Activated B cell treated with CpG ODN at 0.5 μM for 24 hours (primary cell): ENCODE measurements around the gene CORO2B. TPM values are rescaled to one million over a fixed set of nuclear protein-coding genes. Genes with fewer than 3 reads are reported as not detected.

Source experiments
- ATAC-seq: fragments of 200-7000 bp; cut with Tn5 transposase; one replicate; pipeline ENCODE4 v1.10.0; 2021; ENCODE audit warnings: low read depth, mild to moderate bottlenecking, moderate library complexity
- CTCF ChIA-PET: fragments of 350-600 bp; sonication (Branson Sonifier 250); formaldehyde crosslinking; loops from one replicate; lab custom pipeline; 2021; ENCODE audit warnings: antibody characterized with exemption; lab: Charles Lee
- POLR2A ChIA-PET: fragments of 350-600 bp; sonication (Branson Sonifier 250); formaldehyde crosslinking; loops from one replicate; lab custom pipeline; 2021; ENCODE audit warnings: antibody characterized with exemption; lab: Charles Lee
- DNase-seq: peaks from one replicate; pipeline ENCODE4 v3.0.0; 2022
- H3K27ac Mint-ChIP-seq: one replicate; pipeline ENCODE4 v1.8.0; 2020; ENCODE audit warnings: mixed read lengths
- H3K27me3 Mint-ChIP-seq: one replicate; pipeline ENCODE4 v1.8.0; 2021; ENCODE audit warnings: mixed read lengths
- H3K36me3 Mint-ChIP-seq: one replicate; pipeline ENCODE4 v1.8.0; 2021; ENCODE audit warnings: low read depth, mixed read lengths
- H3K4me1 Mint-ChIP-seq: one replicate; pipeline ENCODE4 v1.8.0; 2021; ENCODE audit warnings: mixed read lengths
- H3K4me3 Mint-ChIP-seq: one replicate; pipeline ENCODE4 v1.8.0; 2020; ENCODE audit warnings: mild to moderate bottlenecking, mixed read lengths
- H3K9me3 Mint-ChIP-seq: one replicate; pipeline ENCODE4 v1.8.0; 2020; ENCODE audit warnings: mixed read lengths
- CTCF ChIP-seq: fragments of 200-600 bp; IDR thresholded peaks from one replicate; pipeline ENCODE4 v1.8.0; 2022; ENCODE audit warnings: antibody characterized with exemption, mild to moderate bottlenecking
- intact Hi-C: fragments of 100-400 bp; cut with micrococcal nuclease; formaldehyde crosslinking; loops from one replicate; pipeline ENCODE4 v1.15.1; 2024
- total RNA-seq: library from RNA; stranded (reverse); gene quantifications from 2 replicates; pipeline ENCODE4 v1.2.3, GENCODE V29; 2022

Gene CORO2B
- total RNA-seq, 1 donor from 2014 or later = 1.0 TPM

- peaks cover 25% of the 10 kb centered on the region for H3K27me3 Mint-ChIP-seq
- POLR2A ChIA-PET = no interaction called here
- intact Hi-C loops = loop anchor here (5.0 to 10.0 kb wide), 3 partner anchors 229 to 841 kb away; no protein-coding TSS in a partner anchor
- no peaks in the 10 kb centered on the region for H3K9me3 Mint-ChIP-seq
- no peak for TF ChIP-seq CTCF
- no peak for DNase-seq
- H3K27ac Mint-ChIP-seq = no peak overlapping the region
- no peaks in the 10 kb centered on the region for H3K36me3 Mint-ChIP-seq
- peaks cover under 1% of the 10 kb centered on the region for H3K4me1 Mint-ChIP-seq
- H3K4me3 Mint-ChIP-seq = no peak overlapping the region
- CTCF ChIA-PET = interaction anchor here (1.1 to 6.7 kb wide), 7 partner anchors 10 to 371 kb away, joined by 3 to 97 read pairs (median 6); no protein-coding TSS in a partner anchor
- ATAC-seq = no peak
Measured at GRCh38 chr15:68553314-68553993, 25.3 kb upstream of the CORO2B start.

- Mint-ChIP-seq H3K4me1 (peaks cover 8% of the 10 kb centered on the region), H3K9me3 (no peaks in the 10 kb centered on the region), H3K27me3 (peaks cover 32% of the 10 kb centered on the region), H3K4me3 (no peak overlapping the region), H3K27ac (no peak overlapping the region), H3K36me3 (no peaks in the 10 kb centered on the region)
- intact Hi-C loops = loop anchor here (1.0 to 10.0 kb wide), 6 partner anchors 120 to 841 kb away; no protein-coding TSS in a partner anchor
- TF ChIP-seq CTCF = peak; percentile 79
- ChIA-PET POLR2A (no interaction called here), CTCF (interaction anchor here (0.9 to 6.7 kb wide), 10 partner anchors 10 to 371 kb away, joined by 3 to 97 read pairs (median 4); no protein-coding TSS in a partner anchor)
- peak; percentile 37 for DNase-seq
- peak; percentile 37 for ATAC-seq
Measured at GRCh38 chr15:68553994-68554720, 24.6 kb upstream of the CORO2B start.

GRCh38 chr15:68554721-68555678 lies 23.8 kb upstream of the CORO2B start:
- no peak for ATAC-seq
- Mint-ChIP-seq H3K36me3 (no peaks in the 10 kb centered on the region), H3K9me3 (no peaks in the 10 kb centered on the region), H3K27ac (no peak overlapping the region), H3K4me3 (no peak overlapping the region), H3K4me1 (peaks cover 16% of the 10 kb centered on the region), H3K27me3 (peaks cover 40% of the 10 kb centered on the region)
- no peak for DNase-seq
- POLR2A ChIA-PET = no interaction called here
- CTCF ChIA-PET = interaction anchor here (0.9 to 6.7 kb wide), 10 partner anchors 9 to 370 kb away, joined by 3 to 97 read pairs (median 4); no protein-coding TSS in a partner anchor
- TF ChIP-seq CTCF = no peak
- intact Hi-C loops = loop anchor here (1.0 to 10.0 kb wide), 6 partner anchors 119 to 840 kb away; no protein-coding TSS in a partner anchor

- H3K36me3 Mint-ChIP-seq = no peaks in the 10 kb centered on the region
- CTCF ChIA-PET = interaction anchor here (1.8 to 6.7 kb wide), 3 partner anchors 14 to 320 kb away, joined by 4 to 97 read pairs (median 62); no protein-coding TSS in a partner anchor
- no peak for DNase-seq
- POLR2A ChIA-PET = no interaction called here
- TF ChIP-seq CTCF = no peak
- H3K4me1 Mint-ChIP-seq = peaks cover 20% of the 10 kb centered on the region
- no peak for ATAC-seq
- no peak overlapping the region for H3K4me3 Mint-ChIP-seq
- peaks cover 36% of the 10 kb centered on the region for H3K27me3 Mint-ChIP-seq
- no peaks in the 10 kb centered on the region for H3K9me3 Mint-ChIP-seq
- intact Hi-C loops = loop anchor here (10.0 kb wide), 1 partner anchor 839 kb away; no protein-coding TSS in a partner anchor
- H3K27ac Mint-ChIP-seq = no peak overlapping the region
Measured at GRCh38 chr15:68555679-68556037, 23.1 kb upstream of the CORO2B start.
